ENCODE measurements around the gene ASIC4.

ASIC4 gene

GRCh38 chr2:219514196-219514761 is at the start of gene ASIC4:
ASIC4 (plus strand) TSS chr2:219514482; CDS start chr2:219514725, 243 bp downstream.
- no peak within 1 kb of the TSS for H3K4me3 ChIP-seq (ENCODE audit: low read length)
- H3K4me1 ChIP-seq (ENCODE audit: control insufficient read depth, insufficient read depth, low read length) = peaks cover 12% of the 10 kb centered on the region
- peaks cover 86% of the 10 kb centered on the region for H3K27me3 ChIP-seq (ENCODE audit: control insufficient read depth, insufficient read depth, low read length)
- H3K36me3 ChIP-seq (ENCODE audit: control insufficient read depth, insufficient read depth, low read length) = no peaks in the 10 kb centered on the region
- H3K9me3 ChIP-seq (ENCODE audit: control insufficient read depth, low read length) = no peaks in the 10 kb centered on the region
- H3K9ac ChIP-seq (ENCODE audit: low read length) = no peak within 1 kb of the TSS

- Histone ChIP-seq H3K4me1 (ENCODE audit: control insufficient read depth, insufficient read depth, low read length) (no peaks in the 10 kb centered on the region), H3K9me3 (ENCODE audit: control insufficient read depth, low read length) (no peaks in the 10 kb centered on the region), H3K27me3 (ENCODE audit: control insufficient read depth, insufficient read depth, low read length) (no peaks in the 10 kb centered on the region), H3K36me3 (ENCODE audit: control insufficient read depth, insufficient read depth, low read length) (no peaks in the 10 kb centered on the region), H3K4me3 (ENCODE audit: low read length) (no peak overlapping the region), H3K9ac (ENCODE audit: low read length) (no peak overlapping the region)
Measured at GRCh38 chr2:219465659-219466561, 48.4 kb upstream of the ASIC4 start.

- Histone ChIP-seq H3K4me3 (ENCODE audit: low read length) (no peak overlapping the region), H3K9me3 (ENCODE audit: control insufficient read depth, low read length) (no peaks in the 10 kb centered on the region), H3K9ac (ENCODE audit: low read length) (no peak overlapping the region), H3K27me3 (ENCODE audit: control insufficient read depth, insufficient read depth, low read length) (no peaks in the 10 kb centered on the region), H3K4me1 (ENCODE audit: control insufficient read depth, insufficient read depth, low read length) (no peaks in the 10 kb centered on the region), H3K36me3 (ENCODE audit: control insufficient read depth, insufficient read depth, low read length) (no peaks in the 10 kb centered on the region)
Measured at GRCh38 chr2:219466816-219467735, 47.2 kb upstream of the ASIC4 start.

DNA sequence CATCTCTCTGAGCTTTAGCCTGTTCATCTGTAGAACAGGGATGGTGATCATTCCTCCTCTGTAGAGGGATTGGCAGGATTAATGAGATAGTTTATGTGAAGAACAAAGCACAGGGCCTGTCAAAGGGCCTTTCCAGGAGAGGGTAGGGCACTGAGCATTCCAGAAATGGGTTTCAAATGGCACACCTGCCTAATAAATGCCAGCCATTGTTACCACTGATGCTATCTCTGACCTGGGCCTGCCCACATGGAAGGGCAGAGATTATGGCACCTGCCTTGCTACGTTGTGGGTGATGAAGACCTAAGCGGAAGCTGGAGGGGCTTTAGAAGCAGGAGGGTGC is 46.6 kb upstream of the ASIC4 start:
- H3K9me3 ChIP-seq (ENCODE audit: control insufficient read depth, low read length) = no peaks in the 10 kb centered on the region

DNA sequence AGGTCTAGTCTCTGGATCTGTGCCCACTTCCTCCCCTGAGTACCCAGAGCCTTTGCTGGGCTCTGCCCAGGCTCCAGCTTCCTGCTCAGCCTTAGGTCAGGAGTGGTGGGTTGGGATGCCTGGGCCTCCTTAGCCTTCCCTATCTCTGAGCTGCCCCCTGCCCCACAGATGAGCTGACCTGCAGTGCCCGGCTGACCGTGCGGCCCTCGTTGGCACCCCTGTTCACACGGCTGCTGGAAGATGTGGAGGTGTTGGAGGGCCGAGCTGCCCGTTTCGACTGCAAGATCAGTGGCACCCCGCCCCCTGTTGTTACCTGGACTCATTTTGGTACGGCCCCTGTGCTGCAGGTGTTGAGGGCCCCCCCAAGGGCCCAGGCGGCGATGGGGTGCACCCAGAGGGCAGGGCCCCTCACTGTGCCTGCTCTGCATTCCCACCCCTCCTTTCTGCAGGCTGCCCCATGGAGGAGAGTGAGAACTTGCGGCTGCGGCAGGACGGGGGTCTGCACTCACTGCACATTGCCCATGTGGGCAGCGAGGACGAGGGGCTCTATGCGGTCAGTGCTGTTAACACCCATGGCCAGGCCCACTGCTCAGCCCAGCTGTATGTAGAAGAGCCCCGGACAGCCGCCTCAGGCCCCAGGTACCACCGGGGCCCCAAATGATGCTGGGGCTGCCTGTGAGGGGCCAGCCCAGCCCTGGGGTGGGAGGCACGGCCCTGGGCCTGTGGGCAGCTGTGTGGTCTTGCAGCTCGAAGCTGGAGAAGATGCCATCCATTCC is 45.7 kb upstream of the ASIC4 start:
- no peaks in the 10 kb centered on the region for H3K36me3 ChIP-seq (ENCODE audit: control insufficient read depth, insufficient read depth, low read length)
- no peaks in the 10 kb centered on the region for H3K4me1 ChIP-seq (ENCODE audit: control insufficient read depth, insufficient read depth, low read length)
- H3K4me3 ChIP-seq (ENCODE audit: low read length) = no peak overlapping the region
- H3K9ac ChIP-seq (ENCODE audit: low read length) = no peak overlapping the region
- H3K27me3 ChIP-seq (ENCODE audit: control insufficient read depth, insufficient read depth, low read length) = no peaks in the 10 kb centered on the region
- H3K9me3 ChIP-seq (ENCODE audit: control insufficient read depth, low read length) = no peaks in the 10 kb centered on the region

More for the DNA sequence above, 46.6 kb upstream of the ASIC4 start:
- H3K27me3 ChIP-seq (ENCODE audit: control insufficient read depth, insufficient read depth, low read length) = no peaks in the 10 kb centered on the region
- H3K4me3 ChIP-seq (ENCODE audit: low read length) = no peak overlapping the region
- no peaks in the 10 kb centered on the region for H3K4me1 ChIP-seq (ENCODE audit: control insufficient read depth, insufficient read depth, low read length)
- no peak overlapping the region for H3K9ac ChIP-seq (ENCODE audit: low read length)
- no peaks in the 10 kb centered on the region for H3K36me3 ChIP-seq (ENCODE audit: control insufficient read depth, insufficient read depth, low read length)

- H3K9ac ChIP-seq (ENCODE audit: low read length) = no peak overlapping the region
- H3K4me3 ChIP-seq (ENCODE audit: low read length) = no peak overlapping the region
- no peaks in the 10 kb centered on the region for H3K4me1 ChIP-seq (ENCODE audit: control insufficient read depth, insufficient read depth, low read length)
- no peaks in the 10 kb centered on the region for H3K36me3 ChIP-seq (ENCODE audit: control insufficient read depth, insufficient read depth, low read length)
- no peaks in the 10 kb centered on the region for H3K9me3 ChIP-seq (ENCODE audit: control insufficient read depth, low read length)
- H3K27me3 ChIP-seq (ENCODE audit: control insufficient read depth, insufficient read depth, low read length) = no peaks in the 10 kb centered on the region
Measured at GRCh38 chr2:219469186-219469724, 45.0 kb upstream of the ASIC4 start.

GRCh38 chr2:219470429-219470828 is 43.9 kb upstream of the ASIC4 start:
- no peak overlapping the region for H3K4me3 ChIP-seq (ENCODE audit: low read length)
- no peak overlapping the region for H3K9ac ChIP-seq (ENCODE audit: low read length)
- H3K27me3 ChIP-seq (ENCODE audit: control insufficient read depth, insufficient read depth, low read length) = peaks cover 1% of the 10 kb centered on the region
- no peaks in the 10 kb centered on the region for H3K36me3 ChIP-seq (ENCODE audit: control insufficient read depth, insufficient read depth, low read length)
- no peaks in the 10 kb centered on the region for H3K4me1 ChIP-seq (ENCODE audit: control insufficient read depth, insufficient read depth, low read length)
- H3K9me3 ChIP-seq (ENCODE audit: control insufficient read depth, low read length) = no peaks in the 10 kb centered on the region

DNA sequence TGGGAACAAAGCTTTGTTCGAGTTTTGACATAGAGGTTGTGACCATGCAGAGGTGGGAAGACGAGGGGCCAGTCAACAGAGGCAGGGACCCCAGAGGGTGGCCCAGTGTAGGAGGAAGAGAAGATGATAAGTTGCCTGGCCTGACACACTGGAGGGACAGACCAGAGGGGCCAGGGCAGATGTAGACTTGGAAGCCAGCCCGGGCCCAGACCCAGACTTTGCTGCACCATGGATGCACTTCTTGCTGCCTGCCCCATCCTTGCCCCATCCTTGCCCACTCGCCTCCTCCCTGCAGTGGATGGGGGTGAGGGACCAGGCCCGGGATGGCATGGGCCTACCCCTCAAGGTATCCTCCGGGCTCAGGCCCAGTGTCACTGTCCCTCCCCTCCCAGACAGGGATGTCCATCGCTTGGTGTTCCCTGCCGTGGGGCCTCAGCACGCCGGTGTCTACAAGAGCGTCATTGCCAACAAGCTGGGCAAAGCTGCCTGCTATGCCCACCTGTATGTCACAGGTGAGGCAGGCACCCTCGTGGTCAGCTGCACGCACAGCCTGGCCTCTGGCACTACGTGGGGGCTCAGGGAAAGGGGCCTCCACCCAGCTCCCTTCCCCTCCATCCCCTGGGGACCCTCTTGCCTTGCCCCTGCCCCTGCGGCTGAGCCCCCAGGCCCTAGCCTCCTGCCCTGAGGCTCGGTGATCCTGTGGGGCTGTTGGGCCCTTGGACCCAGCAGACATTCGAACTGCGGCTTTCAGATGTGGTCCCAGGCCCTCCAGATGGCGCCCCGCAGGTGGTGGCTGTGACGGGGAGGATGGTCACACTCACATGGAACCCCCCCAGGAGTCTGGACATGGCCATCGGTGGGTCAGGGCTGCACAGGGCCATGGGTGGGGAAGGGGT is 42.6 kb upstream of the ASIC4 start:
- H3K9me3 ChIP-seq (ENCODE audit: control insufficient read depth, low read length) = no peaks in the 10 kb centered on the region
- no peak overlapping the region for H3K9ac ChIP-seq (ENCODE audit: low read length)
- H3K27me3 ChIP-seq (ENCODE audit: control insufficient read depth, insufficient read depth, low read length) = peaks cover 3% of the 10 kb centered on the region
- no peak overlapping the region for H3K4me3 ChIP-seq (ENCODE audit: low read length)
- no peaks in the 10 kb centered on the region for H3K4me1 ChIP-seq (ENCODE audit: control insufficient read depth, insufficient read depth, low read length)
- H3K36me3 ChIP-seq (ENCODE audit: control insufficient read depth, insufficient read depth, low read length) = no peaks in the 10 kb centered on the region

DNA sequence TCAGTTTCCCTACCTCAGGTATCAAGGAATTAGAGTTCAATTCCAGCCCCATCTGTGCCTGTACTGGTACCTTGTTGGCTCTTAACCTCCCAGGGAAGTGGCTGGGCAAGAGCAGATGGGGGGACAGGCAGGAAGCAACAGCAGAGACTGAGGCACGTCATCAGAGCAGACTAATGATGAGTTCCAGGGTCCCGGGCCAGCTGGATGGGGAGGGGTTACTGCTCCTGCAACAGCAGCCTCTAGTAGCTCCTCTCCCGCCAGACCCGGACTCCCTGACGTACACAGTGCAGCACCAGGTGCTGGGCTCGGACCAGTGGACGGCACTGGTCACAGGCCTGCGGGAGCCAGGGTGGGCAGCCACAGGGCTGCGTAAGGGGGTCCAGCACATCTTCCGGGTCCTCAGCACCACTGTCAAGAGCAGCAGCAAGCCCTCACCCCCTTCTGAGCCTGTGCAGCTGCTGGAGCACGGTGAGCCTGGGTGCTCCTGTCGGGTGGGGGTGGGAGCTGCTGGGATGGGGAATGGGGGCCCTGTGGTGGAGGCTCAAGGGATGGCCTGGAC is 41.6 kb upstream of the ASIC4 start:
- Histone ChIP-seq H3K9me3 (ENCODE audit: control insufficient read depth, low read length) (no peaks in the 10 kb centered on the region), H3K9ac (ENCODE audit: low read length) (no peak overlapping the region), H3K36me3 (ENCODE audit: control insufficient read depth, insufficient read depth, low read length) (no peaks in the 10 kb centered on the region), H3K4me3 (ENCODE audit: low read length) (no peak overlapping the region), H3K4me1 (ENCODE audit: control insufficient read depth, insufficient read depth, low read length) (no peaks in the 10 kb centered on the region), H3K27me3 (ENCODE audit: control insufficient read depth, insufficient read depth, low read length) (peaks cover 12% of the 10 kb centered on the region)

- no peaks in the 10 kb centered on the region for H3K9me3 ChIP-seq (ENCODE audit: control insufficient read depth, low read length)
- no peak overlapping the region for H3K4me3 ChIP-seq (ENCODE audit: low read length)
- H3K9ac ChIP-seq (ENCODE audit: low read length) = no peak overlapping the region
- peaks cover 12% of the 10 kb centered on the region for H3K27me3 ChIP-seq (ENCODE audit: control insufficient read depth, insufficient read depth, low read length)
- H3K4me1 ChIP-seq (ENCODE audit: control insufficient read depth, insufficient read depth, low read length) = no peaks in the 10 kb centered on the region
- no peaks in the 10 kb centered on the region for H3K36me3 ChIP-seq (ENCODE audit: control insufficient read depth, insufficient read depth, low read length)
Measured at GRCh38 chr2:219473511-219473910, 40.8 kb upstream of the ASIC4 start.
